CD4-positive, alpha-beta memory T cell (primary cell): ENCODE measurements around the gene TMEM178A. TPM values are rescaled to one million over a fixed set of nuclear protein-coding genes. Genes with fewer than 3 reads are reported as not detected.

ENCODE experiments used
- CTCF ChIA-PET: fragments of 350-600 bp; sonication (Branson Sonifier 250); formaldehyde crosslinking; loops from one replicate; lab custom pipeline; 2021; ENCODE audit warnings: inconsistent platforms; ENCODE audit not compliant: partially characterized antibody; lab: Charles Lee
- POLR2A ChIA-PET: fragments of 350-600 bp; sonication (Branson Sonifier 250); formaldehyde crosslinking; loops from one replicate; lab custom pipeline; 2021; ENCODE audit not compliant: partially characterized antibody; lab: Charles Lee
- DNase-seq, 5 donors: peaks; one replicate each; pipeline versions ENCODE4 v3.0.0 to v3.0.0-alpha.2; 2020 to 2022; ENCODE audit warnings: mixed read lengths in 1 of 5
- H3K27ac ChIP-seq: one replicate; pipeline ENCODE4 v1.7.0; 2013; ENCODE audit warnings: low read depth, low read length
- H3K27me3 ChIP-seq: 2 replicates; pipeline ENCODE4 v1.7.0; 2013; ENCODE audit warnings: mild to moderate bottlenecking, low read length, moderate library complexity; ENCODE audit not compliant: insufficient read depth
- H3K36me3 ChIP-seq: 2 replicates; pipeline ENCODE4 v1.7.0; 2013; ENCODE audit warnings: mild to moderate bottlenecking, low read length, moderate library complexity; ENCODE audit not compliant: insufficient read depth
- H3K4me1 ChIP-seq: 2 replicates; pipeline ENCODE4 v1.7.0; 2013; ENCODE audit warnings: mild to moderate bottlenecking, low read length, moderate library complexity; ENCODE audit not compliant: insufficient read depth
- H3K4me3 ChIP-seq, 2 donors: one replicate each; pipeline ENCODE4 v1.7.0; 2013; ENCODE audit warnings: low read length in 2 of 2, mild to moderate bottlenecking in 1 of 2
- H3K9me3 ChIP-seq, 2 donors: one replicate each; pipeline ENCODE4 v1.7.0; 2013; ENCODE audit warnings: low read length in 2 of 2, control low read depth in 1 of 2; ENCODE audit not compliant: control insufficient read depth in 1 of 2
- H3K27ac Mint-ChIP-seq, 7 donors: one replicate each; pipeline ENCODE4 v1.8.0; 2020 to 2021; ENCODE audit warnings: mixed read lengths in 7 of 7, mild to moderate bottlenecking in 6 of 7, inconsistent platforms in 3 of 7, moderate library complexity in 3 of 7
- H3K27me3 Mint-ChIP-seq, 2 donors: one replicate each; pipeline ENCODE4 v1.8.0; 2020 to 2021; ENCODE audit warnings: mixed read lengths in 2 of 2
- H3K36me3 Mint-ChIP-seq, 2 donors: one replicate each; pipeline ENCODE4 v1.8.0; 2020 to 2021; ENCODE audit warnings: mixed read lengths in 2 of 2, inconsistent platforms in 1 of 2, mild to moderate bottlenecking in 1 of 2
- H3K4me1 Mint-ChIP-seq, 4 donors: one replicate each; pipeline ENCODE4 v1.8.0; 2020 to 2021; ENCODE audit warnings: mixed read lengths in 4 of 4, mild to moderate bottlenecking in 1 of 4
- H3K4me3 Mint-ChIP-seq, 8 donors: one replicate each; pipeline ENCODE4 v1.8.0; 2020 to 2021; ENCODE audit warnings: mixed read lengths in 8 of 8, mild to moderate bottlenecking in 7 of 8, moderate library complexity in 6 of 8, inconsistent platforms in 3 of 8
- H3K9me3 Mint-ChIP-seq, 8 donors: one replicate each; pipeline ENCODE4 v1.8.0; 2020 to 2021; ENCODE audit warnings: mixed read lengths in 8 of 8, mild to moderate bottlenecking in 5 of 8, inconsistent platforms in 3 of 8, moderate library complexity in 1 of 8
- intact Hi-C: fragments of 100-400 bp; cut with micrococcal nuclease; formaldehyde crosslinking; loops from one replicate; pipeline ENCODE4 v1.15.1; 2023
- polyA plus RNA-seq, 2 donors: library from polyadenylated mRNA; unstranded; fragments of 300-500 nt; fragmentation: Illumina TruSeq; gene quantifications; one replicate each; pipeline ENCODE4 v1.2.3, GENCODE V29; 2021
- total RNA-seq, 2 experiments: library from RNA; stranded (reverse); gene quantifications; one replicate each; pipeline ENCODE4 v1.2.3, GENCODE V29; 2021

Gene TMEM178A
- total and polyA plus RNA-seq, 4 experiments from 2014 or later = not detected

GRCh38 chr2:39664888-39665591 lies 677 bp upstream of the TMEM178A start:
- ChIA-PET POLR2A (no interaction called here), CTCF (no interaction called here)
- Histone ChIP-seq H3K27me3 (peaks cover 12% of the 10 kb centered on the region), H3K36me3 (no peaks in the 10 kb centered on the region), H3K4me3 (no peak overlapping the region), H3K9me3 (no peaks in the 10 kb centered on the region), H3K4me1 (no peaks in the 10 kb centered on the region), H3K27ac (no peak overlapping the region)
- intact Hi-C loops = no loop called here
- peak overlapping the region in 7 of 8 donors; percentile 26 to 59 (median 51) for H3K4me3 Mint-ChIP-seq
- peaks cover 3 to 23% (median 10%) of the 10 kb centered on the region in 4 donors for H3K4me1 Mint-ChIP-seq
- H3K9me3 Mint-ChIP-seq = peaks cover 0 to 3% (median 0%) of the 10 kb centered on the region in 8 donors
- H3K27ac Mint-ChIP-seq = no peak overlapping the region
- H3K27me3 Mint-ChIP-seq = peaks cover 39 to 53% of the 10 kb centered on the region in 2 donors
- DNase-seq = no peak
- H3K36me3 Mint-ChIP-seq = no peaks in the 10 kb centered on the region

DNA sequence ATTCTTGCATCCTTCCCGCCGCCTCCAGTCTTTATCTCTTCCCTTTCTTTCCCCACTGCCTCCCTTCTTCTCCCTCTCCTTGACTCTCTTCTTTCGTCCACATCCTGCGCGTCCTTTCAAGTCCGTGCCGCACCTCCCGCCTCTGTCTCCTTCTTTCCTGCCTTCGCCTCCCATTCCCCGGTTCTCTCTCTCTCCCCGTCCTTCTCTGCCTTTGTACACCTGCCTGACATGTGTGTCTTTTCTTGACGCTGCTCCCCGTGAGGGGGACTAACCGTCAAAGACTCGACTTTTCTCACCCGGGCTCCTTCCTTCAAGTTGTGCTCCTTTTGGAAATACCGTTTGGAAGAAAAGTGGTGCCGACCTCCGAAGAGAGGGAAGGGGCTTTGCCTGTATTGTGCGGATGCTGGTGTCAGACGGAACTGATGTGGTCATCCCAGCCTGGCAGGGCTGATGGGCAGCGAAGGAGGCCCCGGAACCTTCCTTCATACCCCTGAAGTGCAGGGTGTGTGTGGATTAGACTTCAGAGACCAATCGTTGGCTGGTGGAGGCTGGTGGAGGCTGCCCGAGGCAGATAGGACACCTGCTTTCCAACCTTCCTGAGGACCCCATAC lies 879 bp downstream of the TMEM178A start:
- POLR2A ChIA-PET = no interaction called here
- Mint-ChIP-seq H3K27ac (no peak overlapping the region), H3K4me3 (peak overlapping the region in 7 of 8 donors; percentile 9 to 71 (median 31)), H3K9me3 (peaks cover 0 to 3% (median 0%) of the 10 kb centered on the region in 8 donors), H3K27me3 (peaks cover 38 to 54% of the 10 kb centered on the region in 2 donors), H3K36me3 (no peaks in the 10 kb centered on the region), H3K4me1 (peaks cover 3 to 23% (median 10%) of the 10 kb centered on the region in 4 donors)
- DNase-seq = no peak
- H3K4me3 ChIP-seq = no peak overlapping the region
- CTCF ChIA-PET = no interaction called here
- H3K36me3 ChIP-seq = no peaks in the 10 kb centered on the region
- intact Hi-C loops = no loop called here
- H3K4me1 ChIP-seq = no peaks in the 10 kb centered on the region
- H3K9me3 ChIP-seq = no peaks in the 10 kb centered on the region
- H3K27ac ChIP-seq = no peak overlapping the region
- H3K27me3 ChIP-seq = peaks cover 12% of the 10 kb centered on the region

DNA sequence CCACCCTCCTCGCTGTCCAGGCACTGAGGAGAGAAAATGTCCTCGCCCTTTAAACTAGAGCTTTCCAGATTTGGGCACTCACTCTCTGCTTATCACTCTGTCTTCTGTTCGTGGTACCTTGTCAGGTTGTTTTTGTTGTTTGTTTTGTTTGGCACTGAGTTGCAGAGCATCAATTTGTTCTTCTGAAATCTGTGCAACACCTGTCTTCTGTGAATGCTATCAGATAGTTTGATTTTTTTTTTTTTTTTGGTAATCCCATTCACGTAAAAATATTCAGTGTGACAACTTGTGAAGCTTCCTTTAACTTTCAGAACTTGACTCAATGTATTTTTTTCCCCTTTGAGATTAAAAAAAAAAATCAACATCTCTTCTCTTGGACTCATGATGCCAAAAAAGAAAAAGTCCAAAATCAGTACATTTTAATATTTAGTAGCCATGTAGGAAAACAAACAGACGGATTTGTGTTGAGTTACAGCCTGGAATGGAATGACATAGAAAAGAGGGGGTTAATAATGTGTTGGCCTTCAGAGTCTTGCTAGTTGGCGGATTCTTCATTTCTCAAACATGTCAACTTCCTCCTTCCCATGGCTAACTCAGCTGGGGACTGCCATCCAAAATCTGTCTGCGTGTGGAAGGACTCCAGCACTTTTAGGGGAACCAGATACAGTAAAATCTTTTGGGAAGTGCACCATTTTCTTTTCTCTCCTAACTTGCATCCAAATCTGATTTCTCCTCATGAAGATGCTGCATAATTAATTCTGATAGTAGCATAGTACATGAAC lies 1.6 kb downstream of the TMEM178A start:
- intact Hi-C loops = no loop called here
- H3K36me3 ChIP-seq = no peaks in the 10 kb centered on the region
- Mint-ChIP-seq H3K4me1 (peaks cover 3 to 23% (median 10%) of the 10 kb centered on the region in 4 donors), H3K27me3 (peaks cover 38 to 51% of the 10 kb centered on the region in 2 donors), H3K36me3 (no peaks in the 10 kb centered on the region), H3K4me3 (peak overlapping the region in 5 of 8 donors; percentile 9 to 71 (median 36)), H3K9me3 (peaks cover 0 to 3% (median 0%) of the 10 kb centered on the region in 8 donors), H3K27ac (peak overlapping the region in 1 of 7 donors; percentile 80)
- no peaks in the 10 kb centered on the region for H3K9me3 ChIP-seq
- H3K4me1 ChIP-seq = no peaks in the 10 kb centered on the region
- ChIA-PET POLR2A (no interaction called here), CTCF (no interaction called here)
- peaks cover 12% of the 10 kb centered on the region for H3K27me3 ChIP-seq
- H3K4me3 ChIP-seq = no peak overlapping the region
- no peak for DNase-seq
- no peak overlapping the region for H3K27ac ChIP-seq

DNA sequence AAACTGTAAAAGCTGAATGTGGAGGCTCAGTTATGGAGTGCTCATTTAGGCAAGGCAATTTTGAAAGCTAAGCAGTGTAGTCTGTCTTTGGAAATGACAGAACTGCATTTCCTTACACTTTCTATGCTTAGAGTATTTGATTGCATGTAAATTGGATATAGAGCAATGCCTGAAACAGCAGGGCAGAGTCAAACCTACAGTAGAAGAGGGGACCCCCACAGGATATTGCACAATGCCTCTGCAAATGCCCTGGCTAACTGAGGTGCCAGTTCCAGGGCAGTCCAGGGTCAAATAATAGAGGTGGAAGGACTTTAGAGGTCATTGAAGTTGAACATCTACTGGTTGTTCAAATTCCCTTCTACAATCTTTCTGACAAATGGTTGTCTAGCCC lies 2.2 kb downstream of the TMEM178A start:
- Histone ChIP-seq H3K36me3 (no peaks in the 10 kb centered on the region), H3K27me3 (peaks cover 12% of the 10 kb centered on the region), H3K9me3 (no peaks in the 10 kb centered on the region), H3K4me3 (no peak overlapping the region), H3K27ac (no peak overlapping the region), H3K4me1 (no peaks in the 10 kb centered on the region)
- Mint-ChIP-seq H3K27ac (no peak overlapping the region), H3K27me3 (peaks cover 38 to 52% of the 10 kb centered on the region in 2 donors), H3K4me3 (peak overlapping the region in 1 of 8 donors; percentile 71), H3K4me1 (peaks cover 3 to 23% (median 10%) of the 10 kb centered on the region in 4 donors), H3K36me3 (no peaks in the 10 kb centered on the region), H3K9me3 (peaks cover 0 to 3% (median 0%) of the 10 kb centered on the region in 8 donors)
- intact Hi-C loops = no loop called here
- POLR2A ChIA-PET = no interaction called here
- CTCF ChIA-PET = no interaction called here
- DNase-seq = no peak

DNA sequence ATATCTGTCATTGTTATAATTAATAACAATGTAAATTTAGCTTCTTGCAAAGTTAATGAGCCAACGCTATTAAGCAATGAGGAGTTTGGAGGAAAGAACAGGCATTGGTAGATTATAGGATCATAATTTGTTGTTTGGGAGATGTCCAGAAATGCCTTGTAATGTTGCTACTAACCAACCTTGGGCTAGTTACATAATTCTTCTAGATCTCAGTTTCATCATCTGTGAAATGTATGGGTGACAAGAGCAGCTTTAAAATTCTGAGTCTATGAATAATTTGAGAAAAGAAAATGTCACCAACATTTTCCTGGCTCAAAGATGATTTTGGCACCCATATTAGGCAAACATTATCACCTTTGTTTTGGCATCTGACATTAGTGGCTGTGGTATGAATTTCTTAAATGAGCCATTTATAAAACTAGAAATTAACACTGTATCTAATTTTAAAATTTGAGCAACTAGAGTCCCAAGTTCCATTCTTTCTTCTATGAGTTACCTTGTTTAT lies 2.9 kb downstream of the TMEM178A start:
- Mint-ChIP-seq H3K9me3 (peaks cover 0 to 3% (median 0%) of the 10 kb centered on the region in 8 donors), H3K4me3 (no peak overlapping the region), H3K27ac (no peak overlapping the region)

DNA sequence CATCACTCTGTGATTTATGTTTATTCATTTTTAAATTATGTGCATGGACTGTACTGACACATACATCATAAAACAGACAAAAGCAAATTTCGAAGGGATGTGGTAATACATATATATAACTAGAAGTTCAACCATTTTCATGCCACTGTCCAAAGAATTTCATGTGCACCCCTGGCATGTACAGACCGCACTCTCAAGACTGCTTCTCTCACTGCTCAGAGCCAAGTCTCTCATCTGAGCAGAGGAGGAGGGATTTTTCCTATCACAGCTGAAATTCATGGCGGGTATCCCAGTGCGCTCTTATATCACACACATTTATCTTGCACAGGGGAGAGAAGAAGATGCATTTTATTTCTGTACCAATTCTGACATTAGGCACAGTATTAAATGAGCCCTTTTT lies 5.9 kb downstream of the TMEM178A start:
- H3K27ac ChIP-seq = no peak overlapping the region
- ChIA-PET CTCF (no interaction called here), POLR2A (no interaction called here)
- intact Hi-C loops = no loop called here
- H3K27me3 ChIP-seq = peaks cover 10% of the 10 kb centered on the region
- DNase-seq = no peak
- no peaks in the 10 kb centered on the region for H3K36me3 ChIP-seq
- H3K36me3 Mint-ChIP-seq = no peaks in the 10 kb centered on the region
- H3K4me3 Mint-ChIP-seq = no peak overlapping the region
- peaks cover 0 to 4% (median under 1%) of the 10 kb centered on the region in 8 donors for H3K9me3 Mint-ChIP-seq
- H3K9me3 ChIP-seq = no peaks in the 10 kb centered on the region
- peaks cover 0 to 12% (median 5%) of the 10 kb centered on the region in 4 donors for H3K4me1 Mint-ChIP-seq
- H3K27ac Mint-ChIP-seq = no peak overlapping the region
- peaks cover 25 to 42% of the 10 kb centered on the region in 2 donors for H3K27me3 Mint-ChIP-seq
- H3K4me3 ChIP-seq = no peak overlapping the region
- no peaks in the 10 kb centered on the region for H3K4me1 ChIP-seq

More for the DNA sequence above, 2.9 kb downstream of the TMEM178A start:
- Histone ChIP-seq H3K4me3 (no peak overlapping the region), H3K36me3 (no peaks in the 10 kb centered on the region), H3K27me3 (peaks cover 12% of the 10 kb centered on the region), H3K9me3 (no peaks in the 10 kb centered on the region), H3K4me1 (no peaks in the 10 kb centered on the region), H3K27ac (no peak overlapping the region)
- POLR2A ChIA-PET = no interaction called here
- DNase-seq = no peak
- intact Hi-C loops = no loop called here
- H3K27me3 Mint-ChIP-seq = peaks cover 38 to 51% of the 10 kb centered on the region in 2 donors
- CTCF ChIA-PET = no interaction called here
- H3K36me3 Mint-ChIP-seq = no peaks in the 10 kb centered on the region
- H3K4me1 Mint-ChIP-seq = peaks cover 3 to 23% (median 10%) of the 10 kb centered on the region in 4 donors

DNA sequence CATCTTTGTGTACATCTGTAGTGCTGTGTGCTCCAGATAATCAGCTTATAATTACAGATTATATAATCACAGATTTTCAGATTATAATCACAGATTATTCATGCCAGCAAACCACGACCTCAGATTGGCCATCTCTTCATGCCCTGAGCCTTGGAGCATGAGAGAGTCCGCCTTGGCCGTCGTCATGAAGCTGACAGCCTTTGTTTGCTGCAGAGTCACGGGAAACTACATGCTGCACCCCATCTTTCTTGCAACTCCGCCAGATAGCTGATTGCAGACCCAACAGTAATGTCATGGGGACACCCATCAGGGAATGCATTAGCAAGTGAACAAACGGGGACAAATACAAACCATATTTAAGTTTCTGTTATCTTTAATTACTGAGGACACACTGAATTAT lies 7.3 kb downstream of the TMEM178A start:
- H3K4me1 Mint-ChIP-seq = no peaks in the 10 kb centered on the region
- peaks cover 20 to 28% of the 10 kb centered on the region in 2 donors for H3K27me3 Mint-ChIP-seq
- intact Hi-C loops = no loop called here
- H3K36me3 ChIP-seq = no peaks in the 10 kb centered on the region
- no peaks in the 10 kb centered on the region for H3K9me3 ChIP-seq
- CTCF ChIA-PET = no interaction called here
- no peak overlapping the region for H3K27ac Mint-ChIP-seq
- peaks cover 3% of the 10 kb centered on the region for H3K27me3 ChIP-seq
- DNase-seq = no peak
- no peak overlapping the region for H3K4me3 ChIP-seq
- POLR2A ChIA-PET = no interaction called here
- H3K9me3 Mint-ChIP-seq = peaks cover 0 to 6% (median 2%) of the 10 kb centered on the region in 8 donors
- no peaks in the 10 kb centered on the region for H3K36me3 Mint-ChIP-seq
- H3K4me1 ChIP-seq = no peaks in the 10 kb centered on the region
- H3K27ac ChIP-seq = no peak overlapping the region
- no peak overlapping the region for H3K4me3 Mint-ChIP-seq
